GM19468 (cell line): Measurements from ENCODE around the gene IRF7.
"Not testable (repeated sequence)": the region's sequence is repeated elsewhere in the genome, so short reads cannot be mapped to it uniquely, and the experiment has no call there.

ENCODE experiments used
- ATAC-seq: cut with Tn5 transposase; IDR thresholded peaks from one replicate; pipeline ENCODE4 v1.9.1; 2021; ENCODE audit warnings: mild to moderate bottlenecking, moderate library complexity, moderate number of reproducible peaks; ENCODE audit not compliant: unreplicated experiment; ENCODE audit errors: extremely low read depth

IRF7 gene

GRCh38 chr11:615504-616319, at the start of gene IRF7:
Gene IRF7, minus strand, starts transcription at chr11:615950. Its CDS starts 586 bp downstream, at chr11:615364.
- peak; percentile 48 for ATAC-seq

- no peak for ATAC-seq
These were observed 49.4 kb upstream of the IRF7 start for GRCh38 chr11:665062-665703.

- ATAC-seq: no peak
These were observed 47.0 kb upstream of the IRF7 start for GRCh38 chr11:662689-663274.

GRCh38 chr11:660681-661444, 45.1 kb upstream of the IRF7 start:
- ATAC-seq: no peak

GRCh38 chr11:660281-660680, 44.5 kb upstream of the IRF7 start:
- ATAC-seq: no peak

- no peak for ATAC-seq
These were observed 43.9 kb upstream of the IRF7 start for GRCh38 chr11:659532-660085.

GRCh38 chr11:657691-658126, 42.0 kb upstream of the IRF7 start:
- no peak for ATAC-seq

GRCh38 chr11:656866-657265, 41.1 kb upstream of the IRF7 start:
- no peak for ATAC-seq

- ATAC-seq: no peak
These were observed 40.7 kb upstream of the IRF7 start for GRCh38 chr11:656426-656825.

- no peak for ATAC-seq
These were observed 39.4 kb upstream of the IRF7 start for GRCh38 chr11:655036-655726.

- ATAC-seq: not testable (repeated sequence)
These were observed 38.7 kb upstream of the IRF7 start for GRCh38 chr11:654444-654843.

- ATAC-seq: no peak
These were observed 38.1 kb upstream of the IRF7 start for GRCh38 chr11:653837-654236.

GRCh38 chr11:653136-653535, 37.4 kb upstream of the IRF7 start:
- ATAC-seq: not testable (repeated sequence)

GRCh38 chr11:650482-650881, 34.7 kb upstream of the IRF7 start:
- ATAC-seq: no peak

- not testable (repeated sequence) for ATAC-seq
These were observed 32.0 kb upstream of the IRF7 start for GRCh38 chr11:647672-648158.

GRCh38 chr11:646214-646613, 30.5 kb upstream of the IRF7 start:
- no peak for ATAC-seq

GRCh38 chr11:645536-645935, 29.8 kb upstream of the IRF7 start:
- ATAC-seq: no peak

- no peak for ATAC-seq
These were observed 28.3 kb upstream of the IRF7 start for GRCh38 chr11:643849-644738.

- ATAC-seq: no peak
These were observed 27.6 kb upstream of the IRF7 start for GRCh38 chr11:643366-643765.
